Measurements from ENCODE around the gene SHISA9. TPM values are rescaled to one million over a fixed set of nuclear protein-coding genes. Genes with fewer than 3 reads are reported as not detected.

SHISA9 gene
- total and polyA plus RNA-seq, 2 of the 4 experiments (the other 2 are of a cell fraction), result under 0.01 TPM; not detected in 1

DNA sequence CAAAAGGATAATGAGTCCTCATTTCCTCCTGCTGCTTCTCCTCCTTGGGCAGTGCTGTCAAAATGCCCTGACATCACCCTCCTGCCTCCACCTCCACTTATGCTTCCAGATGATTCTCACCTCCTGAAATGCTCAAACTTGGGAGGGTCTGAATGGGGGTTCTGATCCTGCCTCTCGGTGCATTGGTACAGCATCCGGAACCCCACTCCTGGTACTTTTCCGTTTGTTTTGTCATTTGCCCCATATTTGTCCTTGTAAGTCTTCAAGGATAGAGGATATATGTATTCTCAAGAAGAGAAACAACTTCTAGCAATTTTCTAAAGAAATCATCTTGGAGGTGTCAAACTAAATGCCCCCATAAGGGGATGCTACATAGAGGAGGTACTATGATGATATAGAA, 148.3 kb downstream of the SHISA9 start:
- H2AK9ac ChIP-seq (replicated peaks; ENCODE audit: low read depth, low read length, poor library complexity), result no peak overlapping the region
- H3K9me1 ChIP-seq (ENCODE audit: insufficient read depth, low read length), result no peaks in the 10 kb centered on the region
- H4K8ac ChIP-seq (ENCODE audit: low read depth in 2 of 2, low read length in 2 of 2), result no peak overlapping the region
- H3K9ac ChIP-seq (ENCODE audit: low read depth, low read length), result no peak overlapping the region
- H2AFZ ChIP-seq (replicated peaks; ENCODE audit: low read length, poor library complexity), result no peak overlapping the region
- dilution Hi-C loops (cut with HindIII; ENCODE audit: low sequenced_read_pairs, unreplicated experiment), result no loop called here
- H3K27ac ChIP-seq (ENCODE audit: insufficient read depth, low read length), result no peak overlapping the region
- in situ Hi-C loops (cut with MboI; ENCODE audit: low sequenced_read_pairs), result no loop called here
- intact Hi-C loops (cut with micrococcal nuclease), result no loop called here
- no peak overlapping the region for H2BK120ac ChIP-seq (ENCODE audit: low read depth, low read length)
- no peak overlapping the region for H2BK20ac ChIP-seq (ENCODE audit: low read depth, low read length)
- no peak overlapping the region for H3K4me3 ChIP-seq (ENCODE audit: insufficient read depth, low read depth, low read length)
- H3K79me1 ChIP-seq (ENCODE audit: low read depth in 1 of 2, low read length in 2 of 2), result no peaks in the 10 kb centered on the region
- no peak overlapping the region for H2AK5ac ChIP-seq (ENCODE audit: low read depth, low read length)
- no peak overlapping the region for H2BK5ac ChIP-seq (ENCODE audit: low read depth, low read length, poor library complexity, severe bottlenecking)
- H3K14ac ChIP-seq (replicated peaks; ENCODE audit: low read depth, low read length), result no peak overlapping the region
- no peak for ATAC-seq (ENCODE audit: low read depth)
- CTCF ChIA-PET, result no interaction called here
- H2BK15ac ChIP-seq (ENCODE audit: low read depth, low read length), result no peak overlapping the region
- WGBS, 2 experiments (ENCODE audit: extremely low coverage in 2 of 2, insufficient read length in 1 of 2), result no CpG with 5 or more reads among the region's 3 CpGs
- H3K27me3 ChIP-seq (ENCODE audit: control insufficient read depth, insufficient read depth, low read length), result no peaks in the 10 kb centered on the region
- TF ChIP-seq MAZ (IDR thresholded peaks at IDR 0.05; ENCODE audit: borderline replicate concordance, low read depth, low read length) (no peak), CEBPB (IDR thresholded peaks at IDR 0.05; ENCODE audit: low read depth, low read length) (no peak), CHD1 (IDR thresholded peaks at IDR 0.05; ENCODE audit: low read depth, low read length) (no peak), CTCF (conservative IDR thresholded peaks at IDR 0.05; ENCODE audit: low read depth, low read length) (no peak), NFE2L2 (IDR thresholded peaks at IDR 0.05; ENCODE audit: low read depth, low read length) (no peak), RCOR1 (IDR thresholded peaks at IDR 0.05; ENCODE audit: insufficient replicate concordance, low read length) (no peak), SMC3 (IDR thresholded peaks at IDR 0.05; ENCODE audit: low read depth, low read length) (no peak)
- TF ChIP-seq, protein P1, sequence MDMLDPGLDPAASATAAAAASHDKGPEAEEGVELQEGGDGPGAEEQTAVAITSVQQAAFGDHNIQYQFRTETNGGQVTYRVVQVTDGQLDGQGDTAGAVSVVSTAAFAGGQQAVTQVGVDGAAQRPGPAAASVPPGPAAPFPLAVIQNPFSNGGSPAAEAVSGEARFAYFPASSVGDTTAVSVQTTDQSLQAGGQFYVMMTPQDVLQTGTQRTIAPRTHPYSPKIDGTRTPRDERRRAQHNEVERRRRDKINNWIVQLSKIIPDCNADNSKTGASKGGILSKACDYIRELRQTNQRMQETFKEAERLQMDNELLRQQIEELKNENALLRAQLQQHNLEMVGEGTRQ (IDR thresholded peaks at IDR 0.05; ENCODE audit: low read depth, low read length), result no peak
- no peak overlapping the region for H3K4ac ChIP-seq (ENCODE audit: low read depth, low read length)
- no peak overlapping the region for H4K91ac ChIP-seq (ENCODE audit: insufficient read depth, low read depth, low read length)
- H3K56ac ChIP-seq (ENCODE audit: extremely low read depth, insufficient read depth, low read length), result no peak overlapping the region
- H3K18ac ChIP-seq (ENCODE audit: low read depth, low read length), result no peak overlapping the region
- H3K4me1 ChIP-seq (ENCODE audit: control insufficient read depth, insufficient read depth, low read length), result no peaks in the 10 kb centered on the region
- DNase-seq, result no peak
- no peak overlapping the region for H3K23ac ChIP-seq (ENCODE audit: low read depth, low read length)
- POLR2A ChIA-PET (ENCODE audit: unreplicated experiment), result no interaction called here
- no peak overlapping the region for H4K5ac ChIP-seq (ENCODE audit: low read depth, low read length)
- H4K20me1 ChIP-seq (ENCODE audit: insufficient read depth, low read length), result no peaks in the 10 kb centered on the region
- peaks cover 12% of the 10 kb centered on the region for H3K9me3 ChIP-seq (ENCODE audit: control insufficient read depth, insufficient read depth, low read length)
- H3K4me2 ChIP-seq (ENCODE audit: low read depth, low read length), result no peak overlapping the region
- no TSS peak for BruUV-seq (replicated peaks)
- no peaks in the 10 kb centered on the region for H3K36me3 ChIP-seq (ENCODE audit: control insufficient read depth, insufficient read depth, low read length)
